Vagina (tissue), 2 donors: ENCODE results near the gene TLE4. TPM values are rescaled to one million over a fixed set of nuclear protein-coding genes. Genes with fewer than 3 reads are reported as not detected.

Experiments
- DNase-seq, 2 donors: peaks; one replicate each; pipeline ENCODE4 v3.0.0-alpha.2; 2017; ENCODE audit errors: extremely low spot score in 2 of 2
- H3K27ac ChIP-seq: fragments of 200-600 bp; sonication (generic); one replicate; pipeline ENCODE4 v1.5.1; 2019
- H3K27me3 ChIP-seq: fragments of 200-600 bp; sonication (generic); one replicate; pipeline ENCODE4 v1.5.1; 2019
- H3K36me3 ChIP-seq, 2 donors: fragments of 200-600 bp; sonication (generic); one replicate each; pipeline ENCODE4 v1.5.1; 2017 to 2019
- H3K4me1 ChIP-seq: fragments of 200-600 bp; sonication (generic); one replicate; pipeline ENCODE4 v1.5.1; 2019
- H3K4me3 ChIP-seq, 2 donors: fragments of 200-600 bp; sonication (generic); 1 replicate in 1 of 2; 2 replicates in 1 of 2; pipeline ENCODE4 v1.5.1; 2016 to 2019
- H3K9me3 ChIP-seq: fragments of 200-600 bp; sonication (generic); one replicate; pipeline ENCODE4 v1.5.1; 2019
- POLR2A ChIP-seq, 2 donors: fragments of 450-650 bp; IDR thresholded peaks; one replicate each; pipeline ENCODE4 v1.6.1; 2017; ENCODE audit warnings: antibody characterized with exemption in 2 of 2, mild to moderate bottlenecking in 2 of 2, moderate library complexity in 2 of 2
- POLR2AphosphoS5 ChIP-seq, 2 donors: sonication (generic); formaldehyde crosslinking; IDR thresholded peaks; one replicate each; pipeline ENCODE4 v1.9.0; 2017; ENCODE audit warnings: antibody characterized with exemption in 2 of 2, mild to moderate bottlenecking in 2 of 2, low read depth in 1 of 2; ENCODE audit not compliant: insufficient read depth in 1 of 2
- intact Hi-C: fragments of 100-400 bp; cut with DNase I; formaldehyde crosslinking; loops from one replicate; pipeline ENCODE4 v1.15.1; 2023
- total RNA-seq: library from RNA; depleted of rRNA; stranded (reverse); fragments of >200 nt; gene quantifications from one replicate; pipeline ENCODE4 v1.2.3, GENCODE V29; 2016
- TF ChIP-seq, protein P1 (sequence below), 3 experiments: fragments of 450-650 bp in 2 of 3; fragments of 200-600 bp in 1 of 3; sonication (generic) in 1 of 3; IDR thresholded peaks; one replicate each; pipeline ENCODE4 v1.5.1; 2017 to 2019; ENCODE audit warnings: antibody characterized with exemption in 3 of 3, mild to moderate bottlenecking in 2 of 3, moderate library complexity in 2 of 3

TLE4 gene
- total RNA-seq, 1 donor from 2014 or later: 49.8 TPM

DNA sequence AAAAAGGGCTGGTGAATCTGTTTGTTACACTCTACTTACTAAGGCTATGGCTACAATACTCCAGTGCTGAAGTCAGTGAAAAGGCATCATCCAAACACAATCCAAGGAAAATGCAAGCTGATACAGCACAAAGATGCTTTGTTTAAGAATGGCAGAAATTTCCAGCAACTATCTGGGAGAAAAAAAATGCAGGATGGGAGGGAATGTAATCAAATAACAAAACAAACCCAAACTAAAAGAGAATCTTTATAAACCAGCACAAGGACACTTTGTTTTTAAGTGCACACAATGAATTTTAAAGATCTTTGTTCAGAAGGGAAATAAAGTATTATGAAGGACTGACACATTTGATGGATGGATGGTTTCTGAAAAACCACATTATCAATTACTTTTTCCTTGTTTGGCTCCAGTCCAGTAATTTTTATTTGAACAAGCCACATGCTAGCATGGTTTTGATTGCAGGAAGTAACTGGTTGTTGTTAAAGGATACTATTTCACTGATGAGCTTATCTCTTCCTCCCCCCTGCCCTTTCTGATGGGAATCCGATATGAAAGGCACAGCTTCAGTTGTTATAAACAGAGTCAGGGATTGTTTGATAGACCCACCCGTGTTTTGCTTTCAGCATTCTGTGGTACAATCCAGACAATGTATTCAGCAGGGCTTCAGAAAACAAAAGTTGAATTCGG is 12.1 kb upstream of the TLE4 start:
- Histone ChIP-seq H3K27ac (no peak overlapping the region), H3K4me3 (no peak overlapping the region), H3K9me3 (no peaks in the 10 kb centered on the region), H3K27me3 (no peaks in the 10 kb centered on the region), H3K36me3 (no peaks in the 10 kb centered on the region), H3K4me1 (no peaks in the 10 kb centered on the region)
- intact Hi-C loops: no loop called here
- TF ChIP-seq POLR2A (IDR thresholded peaks at IDR 0.05) (no peak), POLR2AphosphoS5 (IDR thresholded peaks at IDR 0.05; ENCODE audit: insufficient read depth in 1 of 2, low read depth in 1 of 2) (no peak)
- TF ChIP-seq, protein P1, sequence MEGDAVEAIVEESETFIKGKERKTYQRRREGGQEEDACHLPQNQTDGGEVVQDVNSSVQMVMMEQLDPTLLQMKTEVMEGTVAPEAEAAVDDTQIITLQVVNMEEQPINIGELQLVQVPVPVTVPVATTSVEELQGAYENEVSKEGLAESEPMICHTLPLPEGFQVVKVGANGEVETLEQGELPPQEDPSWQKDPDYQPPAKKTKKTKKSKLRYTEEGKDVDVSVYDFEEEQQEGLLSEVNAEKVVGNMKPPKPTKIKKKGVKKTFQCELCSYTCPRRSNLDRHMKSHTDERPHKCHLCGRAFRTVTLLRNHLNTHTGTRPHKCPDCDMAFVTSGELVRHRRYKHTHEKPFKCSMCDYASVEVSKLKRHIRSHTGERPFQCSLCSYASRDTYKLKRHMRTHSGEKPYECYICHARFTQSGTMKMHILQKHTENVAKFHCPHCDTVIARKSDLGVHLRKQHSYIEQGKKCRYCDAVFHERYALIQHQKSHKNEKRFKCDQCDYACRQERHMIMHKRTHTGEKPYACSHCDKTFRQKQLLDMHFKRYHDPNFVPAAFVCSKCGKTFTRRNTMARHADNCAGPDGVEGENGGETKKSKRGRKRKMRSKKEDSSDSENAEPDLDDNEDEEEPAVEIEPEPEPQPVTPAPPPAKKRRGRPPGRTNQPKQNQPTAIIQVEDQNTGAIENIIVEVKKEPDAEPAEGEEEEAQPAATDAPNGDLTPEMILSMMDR (IDR thresholded peaks at IDR 0.05): no peak
- no peak for DNase-seq

DNA sequence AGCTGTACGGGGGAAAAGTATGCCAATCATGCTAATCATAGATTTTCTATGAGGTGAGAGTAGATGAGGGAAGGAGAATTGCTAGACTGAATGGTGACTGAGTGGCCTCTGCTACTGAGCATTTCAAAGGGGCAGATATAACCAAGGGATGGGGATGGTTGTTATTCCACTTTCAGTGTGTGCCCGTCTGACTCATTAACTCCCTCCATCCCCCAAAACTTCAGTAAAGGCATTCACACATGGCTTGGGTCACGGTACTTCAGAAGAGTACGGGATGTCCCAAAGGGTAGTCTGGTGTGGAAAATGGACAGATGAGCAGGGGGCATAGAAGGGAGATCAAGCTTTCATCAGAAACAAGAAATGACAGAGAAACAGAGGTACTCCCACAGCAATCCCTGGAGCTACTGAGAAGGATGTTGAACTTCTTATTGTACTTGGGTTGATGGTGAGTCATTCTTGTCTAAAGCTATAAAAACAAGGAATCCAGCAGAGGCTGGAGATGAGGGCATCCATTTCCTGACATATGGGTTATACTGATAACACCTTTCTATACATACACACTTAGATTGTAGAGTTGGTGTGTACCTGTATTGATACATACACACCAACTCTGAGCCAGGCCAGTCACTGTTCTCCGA is 8.9 kb upstream of the TLE4 start:
- Histone ChIP-seq H3K4me3 (no peak overlapping the region), H3K27ac (no peak overlapping the region), H3K36me3 (no peaks in the 10 kb centered on the region), H3K9me3 (no peaks in the 10 kb centered on the region), H3K27me3 (no peaks in the 10 kb centered on the region), H3K4me1 (no peaks in the 10 kb centered on the region)
- TF ChIP-seq POLR2AphosphoS5 (IDR thresholded peaks at IDR 0.05; ENCODE audit: insufficient read depth in 1 of 2, low read depth in 1 of 2): no peak
- no peak for TF ChIP-seq POLR2A (IDR thresholded peaks at IDR 0.05)
- TF ChIP-seq, protein P1 (IDR thresholded peaks at IDR 0.05): no peak
- no peak for DNase-seq
- intact Hi-C loops: no loop called here

DNA sequence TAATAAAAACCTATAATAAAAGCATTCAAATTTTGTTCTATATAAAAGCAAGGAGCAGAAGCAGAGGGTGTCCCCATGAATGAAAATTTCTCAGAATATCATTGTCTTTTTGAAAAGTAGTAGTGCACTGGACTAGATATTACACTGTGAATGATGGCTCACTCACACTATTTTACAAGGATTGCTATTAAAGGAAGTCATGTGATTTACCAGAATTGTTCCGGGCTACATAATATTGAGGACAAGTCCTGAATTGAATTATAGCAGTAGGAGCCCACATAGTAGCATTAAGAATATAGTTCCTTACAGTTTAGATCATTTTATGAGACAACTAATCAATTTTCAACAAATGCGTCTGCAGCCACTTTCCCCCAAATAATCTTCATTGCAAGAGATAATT is 7.7 kb upstream of the TLE4 start:
- intact Hi-C loops: no loop called here
- no peak overlapping the region for H3K4me3 ChIP-seq
- H3K27me3 ChIP-seq: no peaks in the 10 kb centered on the region
- TF ChIP-seq, protein P1 (IDR thresholded peaks at IDR 0.05): no peak
- TF ChIP-seq POLR2A (IDR thresholded peaks at IDR 0.05) (no peak), POLR2AphosphoS5 (IDR thresholded peaks at IDR 0.05; ENCODE audit: insufficient read depth in 1 of 2, low read depth in 1 of 2) (no peak)
- H3K27ac ChIP-seq: no peak overlapping the region
- H3K9me3 ChIP-seq: no peaks in the 10 kb centered on the region
- no peak for DNase-seq
- H3K4me1 ChIP-seq: no peaks in the 10 kb centered on the region
- no peaks in the 10 kb centered on the region for H3K36me3 ChIP-seq

DNA sequence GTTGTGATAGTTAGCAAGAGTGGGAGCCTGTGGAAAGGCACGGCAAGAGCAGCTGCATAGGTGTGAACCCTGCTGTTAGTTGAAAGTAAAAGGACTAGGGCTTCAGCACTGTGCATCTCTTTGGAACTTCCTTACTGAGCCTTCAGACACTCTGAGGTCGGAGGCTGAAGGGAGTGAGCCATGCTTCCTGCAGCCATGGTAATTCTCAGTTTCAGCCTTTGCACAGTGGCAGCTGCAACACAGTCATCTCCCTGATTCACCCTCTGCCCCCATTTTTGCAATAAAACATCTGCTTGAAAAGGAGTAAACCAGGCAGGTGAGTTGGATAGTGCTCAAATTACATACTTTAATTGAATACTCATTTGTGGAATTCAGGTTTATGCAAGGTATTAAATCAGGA is 6.5 kb upstream of the TLE4 start:
- Histone ChIP-seq H3K4me3 (no peak overlapping the region), H3K9me3 (no peaks in the 10 kb centered on the region), H3K27me3 (no peaks in the 10 kb centered on the region), H3K4me1 (peaks cover 3% of the 10 kb centered on the region), H3K27ac (no peak overlapping the region), H3K36me3 (no peaks in the 10 kb centered on the region)
- no peak for TF ChIP-seq POLR2A (IDR thresholded peaks at IDR 0.05)
- TF ChIP-seq, protein P1 (IDR thresholded peaks at IDR 0.05): no peak
- TF ChIP-seq POLR2AphosphoS5 (IDR thresholded peaks at IDR 0.05; ENCODE audit: insufficient read depth in 1 of 2, low read depth in 1 of 2): no peak
- DNase-seq: no peak
- intact Hi-C loops: no loop called here

DNA sequence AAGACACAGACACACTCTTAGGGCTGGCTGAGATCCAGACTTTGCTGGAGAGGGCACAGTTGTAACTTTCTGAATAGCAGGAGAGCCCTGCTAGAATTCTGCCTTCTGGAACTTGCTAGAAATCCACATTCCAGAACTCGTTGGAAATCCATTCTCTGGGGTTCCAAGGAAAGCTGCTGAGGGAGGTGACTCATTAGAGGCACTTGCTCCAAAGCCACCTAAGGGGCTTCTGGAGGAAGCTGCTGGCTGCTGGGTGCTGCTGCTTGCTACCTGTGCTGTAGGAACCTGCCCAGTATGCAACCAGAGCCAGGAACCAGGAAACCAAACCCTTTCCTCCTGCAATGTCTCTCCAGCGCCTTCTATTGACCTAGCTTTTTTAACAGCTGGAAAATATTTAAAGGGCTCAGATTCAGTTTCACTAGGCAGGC is 4.1 kb upstream of the TLE4 start:
- no peak overlapping the region for H3K27ac ChIP-seq
- H3K4me3 ChIP-seq: no peak overlapping the region
- TF ChIP-seq POLR2AphosphoS5 (IDR thresholded peaks at IDR 0.05; ENCODE audit: insufficient read depth in 1 of 2, low read depth in 1 of 2): no peak
- no peak for TF ChIP-seq POLR2A (IDR thresholded peaks at IDR 0.05)
- TF ChIP-seq, protein P1 (IDR thresholded peaks at IDR 0.05): no peak
- H3K27me3 ChIP-seq: no peaks in the 10 kb centered on the region
- DNase-seq: no peak
- intact Hi-C loops: no loop called here
- H3K36me3 ChIP-seq: no peaks in the 10 kb centered on the region
- peaks cover 7% of the 10 kb centered on the region for H3K4me1 ChIP-seq
- no peaks in the 10 kb centered on the region for H3K9me3 ChIP-seq
